IMR-90 (cell line): ENCODE measurements around the gene VEPH1. TPM values are rescaled to one million over a fixed set of nuclear protein-coding genes. Genes with fewer than 3 reads are reported as not detected.

ENCODE experiments used
- ATAC-seq: fragments of 200-7000 bp; cut with Tn5 transposase; 2 replicates; pipeline ENCODE4 v1.9.1; 2020; ENCODE audit warnings: low read depth, mild to moderate bottlenecking, moderate library complexity
- BruUV-seq: library from RNA; stranded (reverse); fragments of 400-500 nt; replicated peaks from 2 replicates; lab custom pipeline; 2021; lab: Mats Ljungman, UMichigan
- CTCF ChIA-PET: fragments of 300-600 bp; formaldehyde crosslinking; extraction: SDS; loops from one replicate; lab custom pipeline; 2021; ENCODE audit warnings: antibody characterized with exemption; lab: Yijun Ruan, JAX
- POLR2A ChIA-PET: fragments of 300-600 bp; sonication (Branson Sonifier 250); formaldehyde crosslinking; loops from one replicate; lab custom pipeline; 2022; ENCODE audit warnings: antibody characterized with exemption; ENCODE audit not compliant: unreplicated experiment; lab: Charles Lee
- DNase-seq: peaks from one replicate; pipeline ENCODE4 v3.0.0; 2013
- H2AFZ ChIP-seq: replicated peaks from 2 replicates; pipeline ENCODE3; 2013; ENCODE audit warnings: low read length, mild to moderate bottlenecking; ENCODE audit not compliant: poor library complexity
- H2AK5ac ChIP-seq: 2 replicates; pipeline ENCODE4 v1.6.1; 2013; ENCODE audit warnings: low read depth, low read length, inconsistent platforms
- H2AK9ac ChIP-seq: replicated peaks from 2 replicates; pipeline ENCODE3; 2013; ENCODE audit warnings: mild to moderate bottlenecking, low read depth, low read length, moderate library complexity; ENCODE audit not compliant: poor library complexity
- H2BK120ac ChIP-seq: 2 replicates; pipeline ENCODE4 v1.6.1; 2013; ENCODE audit warnings: low read depth, low read length, inconsistent platforms
- H2BK15ac ChIP-seq: 3 replicates; pipeline ENCODE4 v1.6.1; 2013; ENCODE audit warnings: low read depth, low read length, inconsistent platforms
- H2BK20ac ChIP-seq: 2 replicates; pipeline ENCODE4 v1.6.1; 2013; ENCODE audit warnings: low read depth, mild to moderate bottlenecking, inconsistent platforms, low read length, moderate library complexity
- H2BK5ac ChIP-seq: 2 replicates; pipeline ENCODE4 v1.6.1; 2013; ENCODE audit warnings: mild to moderate bottlenecking, low read depth, low read length, inconsistent platforms; ENCODE audit not compliant: poor library complexity, severe bottlenecking
- H3K14ac ChIP-seq: replicated peaks from 2 replicates; pipeline ENCODE4 v1.6.1; 2013; ENCODE audit warnings: low read depth, low read length, inconsistent platforms
- H3K18ac ChIP-seq: 2 replicates; pipeline ENCODE4 v1.6.1; 2013; ENCODE audit warnings: low read depth, low read length, control low read depth
- H3K23ac ChIP-seq: 2 replicates; pipeline ENCODE4 v1.6.1; 2013; ENCODE audit warnings: low read depth, low read length, inconsistent platforms
- H3K27ac ChIP-seq: 2 replicates; pipeline ENCODE4 v1.5.1; 2013; ENCODE audit warnings: mild to moderate bottlenecking, control low read depth, low read length; ENCODE audit not compliant: insufficient read depth
- H3K27me3 ChIP-seq: 2 replicates; pipeline ENCODE4 v1.6.1; 2013; ENCODE audit warnings: low read length; ENCODE audit not compliant: control insufficient read depth, insufficient read depth
- H3K36me3 ChIP-seq: 2 replicates; pipeline ENCODE4 v1.6.1; 2013; ENCODE audit warnings: low read length, mixed read lengths; ENCODE audit not compliant: control insufficient read depth, insufficient read depth
- H3K4ac ChIP-seq: 2 replicates; pipeline ENCODE4 v1.6.1; 2013; ENCODE audit warnings: low read depth, low read length, inconsistent platforms
- H3K4me1 ChIP-seq: 2 replicates; pipeline ENCODE4 v1.6.1; 2013; ENCODE audit warnings: low read length, mixed read lengths; ENCODE audit not compliant: control insufficient read depth, insufficient read depth
- H3K4me2 ChIP-seq: 2 replicates; pipeline ENCODE4 v1.6.1; 2013; ENCODE audit warnings: low read depth, mild to moderate bottlenecking, control low read depth, low read length, moderate library complexity
- H3K4me3 ChIP-seq: 2 replicates; pipeline ENCODE4 v1.5.1; 2013; ENCODE audit warnings: low read depth, mild to moderate bottlenecking, control low read depth, low read length, moderate library complexity; ENCODE audit not compliant: insufficient read depth
- H3K56ac ChIP-seq: 2 replicates; pipeline ENCODE4 v1.6.1; 2013; ENCODE audit warnings: low read length, inconsistent platforms; ENCODE audit not compliant: insufficient read depth; ENCODE audit errors: extremely low read depth
- H3K79me1 ChIP-seq, 2 experiments: 2 replicates each; pipeline ENCODE4 v1.6.1; 2013; ENCODE audit warnings: low read length in 2 of 2, inconsistent platforms in 1 of 2, low read depth in 1 of 2
- H3K9ac ChIP-seq: 2 replicates; pipeline ENCODE4 v1.6.1; 2013; ENCODE audit warnings: low read depth, low read length, control low read depth
- H3K9me1 ChIP-seq: 2 replicates; pipeline ENCODE4 v1.6.1; 2013; ENCODE audit warnings: low read length, inconsistent platforms; ENCODE audit not compliant: insufficient read depth
- H3K9me3 ChIP-seq: 2 replicates; pipeline ENCODE4 v1.6.1; 2013; ENCODE audit warnings: low read length; ENCODE audit not compliant: control insufficient read depth, insufficient read depth
- H4K20me1 ChIP-seq: 2 replicates; pipeline ENCODE4 v1.6.1; 2013; ENCODE audit warnings: low read length, inconsistent platforms; ENCODE audit not compliant: insufficient read depth
- H4K5ac ChIP-seq: 2 replicates; pipeline ENCODE4 v1.6.1; 2013; ENCODE audit warnings: mild to moderate bottlenecking, low read depth, low read length, control low read depth
- H4K8ac ChIP-seq, 2 experiments: 2 replicates each; pipeline ENCODE4 v1.6.1; 2013; ENCODE audit warnings: low read depth in 2 of 2, low read length in 2 of 2, control low read depth in 1 of 2, inconsistent platforms in 1 of 2
- H4K91ac ChIP-seq: 2 replicates; pipeline ENCODE4 v1.6.1; 2013; ENCODE audit warnings: low read depth, low read length, inconsistent platforms; ENCODE audit not compliant: insufficient read depth
- CEBPB ChIP-seq: IDR thresholded peaks from 2 replicates; pipeline ENCODE4 v1.6.1; 2012; ENCODE audit warnings: low read depth, low read length, improper control_type of control experiment
- FOS ChIP-seq: fragments of 150-350 bp; IDR thresholded peaks from 2 replicates; pipeline ENCODE4 v1.6.1; 2016; ENCODE audit warnings: low read depth, low read length
- RAD21 ChIP-seq: IDR thresholded peaks from 2 replicates; pipeline ENCODE4 v1.6.1; 2012; ENCODE audit warnings: low read length, improper control_type of control experiment
- RCOR1 ChIP-seq: IDR thresholded peaks from 2 replicates; pipeline ENCODE4 v1.6.1; 2012; ENCODE audit warnings: mild to moderate bottlenecking, low read length, improper control_type of control experiment; ENCODE audit not compliant: insufficient replicate concordance
- SMC3 ChIP-seq: fragments of 150-350 bp; IDR thresholded peaks from 2 replicates; pipeline ENCODE4 v1.6.1; 2016; ENCODE audit warnings: low read depth, mild to moderate bottlenecking, antibody characterized with exemption, low read length, moderate library complexity
- WGBS, 2 experiments: methylation state at CpG; one replicate each; pipeline versions ENCODE4 v1.1.5 to v1.1.7; 2013; ENCODE audit warnings: missing lambda C conversion rate in 2 of 2; ENCODE audit not compliant: insufficient read length in 1 of 2; ENCODE audit errors: extremely low coverage in 2 of 2; 5-methylcytosine and 5-hydroxymethylcytosine counted together
- dilution Hi-C: fragments of 300-500 bp; cut with HindIII; formaldehyde crosslinking; loops from one replicate; pipeline ENCODE4 v1.14.3; 2018; ENCODE audit warnings: low sequenced_read_pairs; ENCODE audit not compliant: unreplicated experiment
- in situ Hi-C: fragments of 300-500 bp; cut with MboI; formaldehyde crosslinking; loops from 3 replicates; pipeline ENCODE4 v1.14.3; 2019; ENCODE audit warnings: low sequenced_read_pairs, inconsistent platforms, mixed read lengths
- intact Hi-C: fragments of 100-400 bp; cut with micrococcal nuclease; formaldehyde crosslinking; loops from 2 replicates; pipeline ENCODE4 v1.10.0; 2022
- polyA plus RNA-seq, 3 experiments: library from polyadenylated mRNA; depleted of rRNA; stranded (reverse); fragments of >200 nt; gene quantifications; 2 replicates each; pipeline ENCODE4 v1.2.3, GENCODE V29; 2012; ENCODE audit warnings: low replicate concordance in 1 of 3
- total RNA-seq: library from RNA; depleted of rRNA; stranded (reverse); fragments of >200 nt; gene quantifications from 2 replicates; pipeline ENCODE4 v1.2.3, GENCODE V29; 2012
- TF ChIP-seq, protein P1 (sequence below): fragments of 150-350 bp; IDR thresholded peaks from 2 replicates; pipeline ENCODE4 v1.6.1; 2016; ENCODE audit warnings: low read depth, mild to moderate bottlenecking, low read length, moderate library complexity, borderline replicate concordance

Gene VEPH1
- total and polyA plus RNA-seq, 2 of the 4 experiments (the other 2 are of a cell fraction) = 30.5 to 130 TPM

DNA sequence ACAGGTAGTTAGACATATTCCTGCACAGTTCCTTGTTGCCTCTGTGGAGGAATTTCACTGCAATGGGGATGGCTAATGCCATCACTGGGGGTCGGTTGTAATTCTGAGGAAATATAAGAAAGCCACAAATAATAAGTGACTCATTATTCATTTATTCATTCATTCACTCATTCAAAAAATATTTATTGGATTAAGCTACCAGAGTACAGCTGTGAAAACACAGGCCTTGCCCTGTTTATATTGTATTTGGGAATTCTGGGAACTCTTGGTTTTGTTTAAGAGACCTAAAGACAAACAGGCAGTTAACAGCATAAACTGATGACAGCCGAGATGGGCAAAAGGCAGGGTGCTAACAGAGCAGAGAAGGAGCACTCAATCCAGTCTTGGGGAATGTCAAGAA, 43.0 kb downstream of the VEPH1 start:
- peak overlapping the region; percentile 75 for H3K4me2 ChIP-seq
- H3K18ac ChIP-seq = peak overlapping the region; percentile 97
- TF ChIP-seq FOS (peak; percentile 31; the same call in 1 of the 2 replicates), SMC3 (no peak), CEBPB (peak; percentile 24; the same call in 1 of the 2 replicates), RCOR1 (peak; percentile 84), RAD21 (no peak)
- TF ChIP-seq, protein P1, sequence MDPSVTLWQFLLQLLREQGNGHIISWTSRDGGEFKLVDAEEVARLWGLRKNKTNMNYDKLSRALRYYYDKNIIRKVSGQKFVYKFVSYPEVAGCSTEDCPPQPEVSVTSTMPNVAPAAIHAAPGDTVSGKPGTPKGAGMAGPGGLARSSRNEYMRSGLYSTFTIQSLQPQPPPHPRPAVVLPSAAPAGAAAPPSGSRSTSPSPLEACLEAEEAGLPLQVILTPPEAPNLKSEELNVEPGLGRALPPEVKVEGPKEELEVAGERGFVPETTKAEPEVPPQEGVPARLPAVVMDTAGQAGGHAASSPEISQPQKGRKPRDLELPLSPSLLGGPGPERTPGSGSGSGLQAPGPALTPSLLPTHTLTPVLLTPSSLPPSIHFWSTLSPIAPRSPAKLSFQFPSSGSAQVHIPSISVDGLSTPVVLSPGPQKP = no peak
- DNase-seq = peak; percentile 92
- dilution Hi-C loops = no loop called here
- H4K91ac ChIP-seq = peak overlapping the region; percentile 96
- H2AK9ac ChIP-seq = peak overlapping the region; percentile 59
- no peaks in the 10 kb centered on the region for H3K27me3 ChIP-seq
- peak overlapping the region; percentile 99; the same call in 2 of the 3 replicates for H2BK15ac ChIP-seq
- peak overlapping the region; percentile 44 to 97; a peak in 2 of 4 replicates for H4K8ac ChIP-seq
- H3K79me1 ChIP-seq = peaks cover 0 to 14% of the 10 kb centered on the region in 2 experiments; a peak in 2 of 4 replicates
- H3K27ac ChIP-seq = peak overlapping the region; percentile 96
- H3K36me3 ChIP-seq = no peaks in the 10 kb centered on the region
- H3K4ac ChIP-seq = peak overlapping the region; percentile 92
- H3K9me1 ChIP-seq = peaks cover 17% of the 10 kb centered on the region
- no peaks in the 10 kb centered on the region for H4K20me1 ChIP-seq
- BruUV-seq = no TSS peak
- peak overlapping the region; percentile 98 for H2AK5ac ChIP-seq
- H3K4me1 ChIP-seq = peaks cover 21% of the 10 kb centered on the region
- H2BK120ac ChIP-seq = peak overlapping the region; percentile 96
- H3K9ac ChIP-seq = no peak overlapping the region; the same call in 1 of the 2 replicates
- H3K4me3 ChIP-seq = no peak overlapping the region
- intact Hi-C loops = no loop called here
- H3K14ac ChIP-seq = peak overlapping the region; percentile 83
- peak overlapping the region; percentile 97 for H2BK20ac ChIP-seq
- H3K23ac ChIP-seq = peak overlapping the region; percentile 83
- peak; percentile 74 for ATAC-seq
- H2AFZ ChIP-seq = peak overlapping the region; percentile 65
- POLR2A ChIA-PET = no interaction called here
- H3K56ac ChIP-seq = peak overlapping the region; percentile 57; the same call in 1 of the 2 replicates
- H4K5ac ChIP-seq = peak overlapping the region; percentile 97
- H3K9me3 ChIP-seq = no peaks in the 10 kb centered on the region
- in situ Hi-C loops = no loop called here
- 0% methylated on average over 1 of the region's 2 CpGs; no CpG with 5 or more reads in 1 of the 2 experiments for WGBS, 2 experiments
- H2BK5ac ChIP-seq = peak overlapping the region; percentile 92
- CTCF ChIA-PET = no interaction called here
